ENCODE data around the gene EPB41L4B.
A peak's percentile ranks its signal among the peaks of the same experiment; 100 is the strongest.

Gene EPB41L4B

GRCh38 chr9:109199676-109200075 is 121.2 kb downstream of the EPB41L4B start:
- no peak for DNase-seq (ENCODE audit: low spot score)

GRCh38 chr9:109198736-109199382 is 122.0 kb downstream of the EPB41L4B start:
- DNase-seq (ENCODE audit: low spot score), result no peak

GRCh38 chr9:109193974-109194556 is 126.8 kb downstream of the EPB41L4B start:
- DNase-seq (ENCODE audit: low spot score), result no peak

GRCh38 chr9:109192732-109193361 is 128.0 kb downstream of the EPB41L4B start:
- peak; percentile 46 for DNase-seq (ENCODE audit: low spot score)

- DNase-seq (ENCODE audit: low spot score), result no peak
These were observed 129.1 kb downstream of the EPB41L4B start for GRCh38 chr9:109191746-109192145.

- no peak for DNase-seq (ENCODE audit: low spot score)
These were observed 130.7 kb downstream of the EPB41L4B start for GRCh38 chr9:109190151-109190550.

GRCh38 chr9:109186857-109187520 is 133.9 kb downstream of the EPB41L4B start:
- DNase-seq (ENCODE audit: low spot score), result no peak

- DNase-seq (ENCODE audit: low spot score), result peak; percentile 60
These were observed 137.7 kb downstream of the EPB41L4B start for GRCh38 chr9:109182940-109183798.

- DNase-seq (ENCODE audit: low spot score), result no peak
These were observed 138.3 kb downstream of the EPB41L4B start for GRCh38 chr9:109182550-109182939.

GRCh38 chr9:109181284-109181683 is 139.6 kb downstream of the EPB41L4B start:
- no peak for DNase-seq (ENCODE audit: low spot score)

- no peak for DNase-seq (ENCODE audit: low spot score)
These were observed 140.9 kb downstream of the EPB41L4B start for GRCh38 chr9:109179801-109180523.

GRCh38 chr9:109176963-109177362 is 143.9 kb downstream of the EPB41L4B start:
- no peak for DNase-seq (ENCODE audit: low spot score)

GRCh38 chr9:109176386-109176785 is 144.5 kb downstream of the EPB41L4B start:
- DNase-seq (ENCODE audit: low spot score), result no peak

- DNase-seq (ENCODE audit: low spot score), result no peak
These were observed 147.9 kb downstream of the EPB41L4B start for GRCh38 chr9:109172935-109173334.

GRCh38 chr9:109171926-109172325 is 148.9 kb downstream of the EPB41L4B start:
- no peak for DNase-seq (ENCODE audit: low spot score)

GRCh38 chr9:109168170-109168569 is 152.7 kb downstream of the EPB41L4B start:
- no peak for DNase-seq (ENCODE audit: low spot score)

GRCh38 chr9:109167716-109168115 is 153.1 kb downstream of the EPB41L4B start:
- no peak for DNase-seq (ENCODE audit: low spot score)

GRCh38 chr9:109166771-109167601 is 153.9 kb downstream of the EPB41L4B start, which contains the start of gene FRRS1L:
Gene FRRS1L (minus strand): TSS chr9:109167249. CDS start chr9:109167138, 111 bp downstream.
- DNase-seq (ENCODE audit: low spot score), result peak; percentile 75

- DNase-seq (ENCODE audit: low spot score), result no peak
These were observed 154.6 kb downstream of the EPB41L4B start for GRCh38 chr9:109166171-109166770.

- no peak for DNase-seq (ENCODE audit: low spot score)
These were observed 156.8 kb downstream of the EPB41L4B start for GRCh38 chr9:109164042-109164441.
